AG08395 (cell line): Measurements from ENCODE around the gene MED13L.
"Not testable (repeated sequence)": the region's sequence is repeated elsewhere in the genome, so short reads cannot be mapped to it uniquely, and the experiment has no call there.

ENCODE experiments used
- DNase-seq: peaks from one replicate; pipeline ENCODE4 v3.0.0; 2012; ENCODE audit warnings: mixed read lengths, low spot score

MED13L gene

DNA sequence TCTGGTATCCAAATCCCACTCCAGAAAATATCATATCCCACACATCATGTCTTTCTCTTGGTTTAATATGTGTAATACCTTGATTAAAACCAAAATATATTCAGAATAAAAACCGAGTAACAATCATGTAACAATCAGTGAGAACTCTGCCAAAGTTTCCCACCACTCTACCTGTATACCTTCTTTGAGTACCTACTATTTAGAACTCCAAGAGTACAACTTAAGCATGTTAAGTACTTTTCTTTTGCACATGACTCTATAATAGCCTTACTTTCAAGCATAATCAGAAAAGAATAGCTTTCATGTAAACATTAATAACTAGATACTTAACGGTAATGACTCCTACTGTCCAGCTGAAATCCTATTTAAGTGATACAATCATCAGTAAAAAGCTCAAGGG lies 223.2 kb downstream of the MED13L start:
- no peak for DNase-seq

DNA sequence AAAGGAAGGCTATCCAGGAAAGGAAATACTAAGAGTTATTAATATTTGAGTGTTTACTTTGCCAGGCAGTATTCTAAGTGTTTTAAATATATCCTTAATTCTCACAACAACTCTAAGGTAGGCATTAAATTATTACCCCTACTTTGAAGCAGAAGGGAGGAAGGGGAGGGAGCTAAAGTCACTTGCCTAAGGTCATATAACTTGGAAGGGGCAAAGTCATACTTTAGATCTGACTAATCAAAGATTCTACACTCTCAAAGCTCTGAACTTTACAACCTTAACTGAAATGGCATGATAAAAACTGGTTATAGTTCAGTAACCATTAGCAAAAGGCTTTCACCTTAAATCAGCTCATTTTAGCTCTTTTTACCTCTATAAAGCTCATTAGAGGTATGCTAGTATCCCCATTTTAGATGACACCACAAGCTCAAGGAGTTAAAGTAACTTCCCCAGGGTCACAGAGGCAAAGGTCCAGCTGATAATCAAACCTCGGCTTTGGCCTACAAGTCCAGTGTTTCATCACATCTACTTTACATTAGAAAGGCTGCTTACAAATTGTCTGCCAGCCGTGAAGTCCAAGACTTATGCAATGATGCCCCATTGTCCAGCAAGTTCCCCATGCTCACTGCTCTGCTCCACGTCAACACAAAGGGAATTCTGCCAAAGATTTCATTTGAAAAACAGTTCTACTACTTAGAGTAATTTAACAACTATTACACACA lies 223.9 kb downstream of the MED13L start:
- peak; percentile 68 for DNase-seq

DNA sequence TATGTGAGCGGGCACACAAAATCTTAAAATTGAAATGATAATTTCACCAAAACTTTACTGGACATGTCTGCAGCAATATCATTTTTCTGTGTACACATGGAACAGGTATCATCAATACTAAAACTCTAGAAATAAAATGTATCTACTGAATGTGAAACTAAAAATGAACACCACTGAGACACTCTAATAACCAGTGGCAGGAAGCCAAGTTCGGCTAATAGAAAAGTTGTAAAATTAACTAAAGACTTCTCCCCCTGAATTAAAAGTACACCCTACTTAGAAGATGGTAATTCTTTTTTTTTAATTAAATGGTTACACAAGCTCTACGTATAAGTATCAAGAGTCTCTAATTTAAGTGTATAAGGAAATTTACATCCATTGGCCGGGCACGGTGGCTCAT lies 227.2 kb downstream of the MED13L start:
- no peak for DNase-seq

DNA sequence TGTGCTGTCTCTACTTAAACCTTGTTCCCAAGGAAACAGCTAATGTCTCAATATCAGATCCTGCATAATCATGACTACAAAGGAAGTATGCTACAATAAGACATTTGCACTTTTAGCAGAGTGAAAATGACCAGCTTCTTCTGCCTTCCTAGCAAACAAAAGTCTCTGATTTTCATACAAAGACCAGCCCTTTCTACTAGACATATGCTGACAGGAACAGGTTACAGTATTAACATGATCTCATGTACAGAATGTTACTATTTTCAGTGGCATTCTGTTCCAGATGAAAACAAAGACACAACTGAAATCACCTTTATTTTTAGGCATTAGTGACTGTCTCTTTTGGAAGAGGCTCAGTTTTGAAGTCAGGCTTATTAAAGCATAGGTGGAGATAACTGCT lies 228.6 kb downstream of the MED13L start:
- DNase-seq = no peak

DNA sequence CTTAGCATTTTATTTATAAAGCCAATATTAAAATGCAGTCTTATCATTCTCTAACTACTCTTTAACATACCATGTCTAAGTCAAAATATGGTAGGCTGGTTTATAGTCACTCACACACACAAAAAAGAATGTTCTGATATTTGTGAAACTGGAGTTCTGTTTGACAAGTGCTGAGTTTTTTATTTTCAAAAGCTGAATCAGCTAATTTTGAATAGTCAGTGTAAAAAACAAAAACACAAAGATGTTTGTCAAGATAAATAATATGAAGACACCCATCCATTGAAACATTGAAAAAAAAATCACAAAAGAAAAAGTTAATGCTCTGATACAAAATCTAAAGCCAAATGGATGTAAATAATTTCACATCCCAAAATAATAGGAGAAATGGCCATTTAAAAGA lies 231.5 kb downstream of the MED13L start:
- DNase-seq = no peak

DNA sequence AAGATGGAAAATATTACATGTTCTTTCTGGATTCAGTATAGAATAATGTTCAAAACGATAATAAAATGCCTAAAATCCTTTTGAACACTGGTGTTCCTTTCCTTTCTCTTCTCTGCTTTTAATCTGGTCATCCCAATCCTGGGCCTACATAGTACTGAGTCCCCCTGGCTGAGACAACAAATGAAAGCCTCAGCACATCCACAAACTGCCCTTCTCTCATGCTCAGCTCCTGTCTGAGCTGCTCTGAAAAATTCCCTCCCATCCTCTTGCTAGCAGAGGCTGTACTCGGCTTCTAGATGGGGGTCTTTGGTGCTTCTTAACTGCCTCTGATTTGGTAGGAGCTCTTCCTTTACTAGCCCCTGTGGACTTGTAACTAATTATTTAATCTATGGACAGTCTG lies 232.3 kb downstream of the MED13L start:
- no peak for DNase-seq

DNA sequence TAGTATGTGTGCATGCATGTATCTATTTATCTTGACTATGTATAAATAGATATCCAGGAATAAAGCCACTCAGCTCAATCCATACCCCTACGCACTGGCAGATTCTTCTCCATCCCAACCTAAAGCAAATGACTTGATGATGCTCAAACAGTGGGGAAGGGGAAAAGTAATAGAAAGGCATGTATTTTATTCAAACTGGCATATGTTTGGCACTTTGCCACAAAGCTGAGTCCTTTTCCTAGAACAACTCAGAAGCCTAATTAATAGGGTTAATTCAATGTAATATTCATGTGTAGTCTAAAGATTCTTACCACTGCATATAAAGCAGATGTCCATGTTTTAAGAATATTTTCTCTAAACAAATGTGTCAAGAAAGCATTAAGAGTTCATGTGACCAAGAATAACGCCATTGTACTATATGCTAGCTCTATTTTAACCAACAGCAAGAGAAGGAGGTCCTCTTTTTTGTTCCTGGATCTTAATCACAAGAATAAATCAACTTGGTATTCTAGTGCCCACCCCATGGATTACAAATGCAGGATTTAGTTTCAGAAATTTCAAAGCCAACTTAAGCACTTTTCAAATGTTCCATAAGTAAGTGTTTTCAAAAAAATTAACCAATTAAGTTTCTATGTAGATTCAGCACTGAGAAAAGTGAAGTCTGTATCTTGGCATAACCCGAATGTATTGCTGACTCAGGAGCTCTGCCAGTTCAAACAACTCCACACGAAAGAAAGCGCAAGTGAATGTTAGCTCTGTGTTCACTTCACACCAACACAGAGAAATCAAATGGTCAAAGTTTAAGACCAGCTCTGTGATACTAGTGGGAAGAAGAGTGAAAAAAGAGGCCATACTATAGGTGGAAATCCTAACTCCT lies 233.6 kb downstream of the MED13L start:
- DNase-seq = no peak

DNA sequence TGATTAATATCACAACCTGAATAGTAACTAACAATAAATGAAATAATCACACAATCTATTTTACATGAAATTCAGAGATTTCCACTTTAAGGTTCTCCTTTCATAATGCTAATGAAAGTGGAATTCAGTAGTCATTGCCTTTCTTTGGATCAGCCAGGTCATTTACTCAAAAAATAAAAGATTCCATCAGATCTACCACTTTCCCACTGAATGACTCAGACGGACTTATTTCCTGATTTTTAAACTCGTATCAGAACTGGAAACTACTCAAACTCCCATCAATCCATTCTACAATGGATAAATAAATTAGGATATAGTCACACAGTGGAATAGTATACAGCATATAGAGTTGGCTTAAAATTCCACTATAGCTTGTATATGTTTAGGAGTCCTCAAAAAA lies 237.1 kb downstream of the MED13L start:
- no peak for DNase-seq

DNA sequence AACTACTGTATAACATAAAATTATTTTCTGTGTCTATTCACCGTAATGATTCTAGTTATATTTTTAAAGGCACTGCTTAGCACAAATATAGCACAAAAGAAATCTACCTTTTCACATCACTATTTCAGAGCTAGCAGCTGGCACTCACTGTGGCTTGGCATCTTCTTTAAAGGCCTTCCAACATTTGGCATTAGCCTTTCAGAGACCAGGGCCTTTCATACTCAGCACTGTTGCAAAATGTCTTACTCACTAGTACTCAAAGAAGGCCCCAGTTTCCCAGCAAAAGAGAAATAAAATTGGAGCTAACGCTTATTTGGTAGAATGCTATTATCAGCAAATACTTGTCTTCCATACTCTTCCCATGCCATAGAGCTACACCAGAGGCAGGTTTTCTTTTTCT lies 238.4 kb downstream of the MED13L start:
- no peak for DNase-seq

DNA sequence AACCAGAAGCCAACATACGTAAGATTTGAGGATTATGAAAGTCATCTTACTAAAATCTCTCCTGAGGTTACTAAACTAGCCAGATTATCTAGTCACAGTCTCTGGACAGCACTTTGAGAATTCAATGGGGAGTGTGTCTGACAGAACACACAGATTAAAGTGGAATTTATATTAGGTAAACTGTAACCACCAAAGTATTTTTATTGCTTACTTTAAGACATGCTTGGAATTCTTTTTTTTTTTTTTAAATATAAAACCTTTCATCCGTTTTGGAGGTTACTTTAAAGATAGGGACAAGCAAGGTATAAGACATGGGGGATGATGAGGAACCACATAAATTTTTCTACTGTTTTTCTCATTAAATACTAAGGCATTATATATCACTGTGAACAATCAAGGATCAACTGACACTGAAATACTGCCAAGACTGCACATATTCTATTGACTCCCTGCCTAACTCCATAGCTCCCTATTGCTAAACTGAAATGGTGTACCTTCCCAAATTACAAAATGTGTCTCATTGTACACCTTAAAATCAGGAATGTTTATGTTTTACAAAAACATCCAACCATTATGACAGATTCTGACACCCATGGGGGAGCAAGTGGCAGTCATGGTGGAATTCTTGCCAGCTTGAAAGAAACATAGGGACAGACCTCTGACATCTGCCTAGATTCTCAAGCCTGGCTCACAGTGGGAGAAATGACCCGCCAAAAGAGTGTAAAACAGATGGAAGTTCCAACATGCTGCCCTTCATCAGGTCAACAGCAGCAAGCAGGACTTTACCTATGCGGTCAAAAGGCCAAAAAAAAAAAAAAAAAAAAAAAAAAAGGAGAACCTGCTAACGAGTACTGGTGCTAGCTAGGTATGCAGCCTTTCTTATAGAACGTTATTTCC lies 239.3 kb downstream of the MED13L start:
- DNase-seq = peak; percentile 55

DNA sequence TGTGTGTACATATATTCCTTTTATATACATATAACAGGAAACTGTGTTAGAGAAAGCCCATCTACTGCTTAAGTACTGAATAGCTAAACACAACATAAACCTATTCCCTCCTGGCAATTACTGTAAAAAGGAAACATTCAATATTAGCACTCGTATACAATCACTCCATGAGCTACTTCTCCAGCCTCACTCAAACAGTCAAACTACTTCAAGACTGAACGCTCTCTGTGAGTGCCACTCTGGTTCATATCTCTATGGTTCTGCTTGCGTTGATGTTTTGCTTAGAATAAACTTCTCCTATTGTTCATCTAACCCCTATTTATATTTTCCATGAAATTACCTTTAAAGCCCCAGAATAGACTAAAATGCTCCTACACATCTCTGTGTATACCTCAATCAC lies 243.7 kb downstream of the MED13L start:
- DNase-seq = no peak

DNA sequence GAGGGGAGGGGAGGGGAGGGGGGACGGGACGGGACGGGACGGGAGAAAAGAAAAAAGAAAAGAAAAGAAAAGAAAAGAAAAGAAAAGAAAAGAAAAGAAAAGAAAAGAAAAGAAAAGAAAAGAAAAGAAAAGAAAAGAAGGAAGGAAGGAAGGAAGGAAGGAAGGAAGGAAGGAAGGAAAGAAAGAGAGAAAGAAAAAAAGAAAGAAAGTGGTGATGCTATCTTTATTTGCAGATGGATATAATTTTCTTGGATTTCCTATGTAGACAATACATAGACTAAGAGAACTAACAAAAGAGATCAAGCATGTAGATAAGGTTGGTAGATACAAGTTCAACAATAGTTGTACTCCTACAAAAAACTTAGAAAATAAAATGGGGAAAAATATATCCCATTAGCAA lies 245.9 kb downstream of the MED13L start:
- not testable (repeated sequence) for DNase-seq

DNA sequence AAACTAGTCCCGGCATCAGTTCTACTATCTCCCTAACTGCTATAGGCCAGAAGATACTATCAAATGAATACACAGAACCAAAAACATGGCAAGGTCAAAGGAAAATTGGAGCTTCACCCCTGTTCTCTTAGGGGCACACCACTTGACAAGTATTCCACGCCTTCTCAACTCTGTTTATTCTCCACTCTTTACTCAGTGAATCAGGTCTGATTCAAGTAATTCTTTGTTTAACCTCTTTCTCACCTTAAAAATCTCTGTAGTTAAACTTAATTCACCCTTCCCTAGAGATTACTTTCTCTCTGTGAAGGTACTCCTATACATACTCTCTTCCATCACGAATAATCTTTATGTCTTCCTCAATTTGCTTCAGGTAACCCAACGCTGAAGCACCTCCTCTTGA lies 248.9 kb downstream of the MED13L start:
- no peak for DNase-seq

DNA sequence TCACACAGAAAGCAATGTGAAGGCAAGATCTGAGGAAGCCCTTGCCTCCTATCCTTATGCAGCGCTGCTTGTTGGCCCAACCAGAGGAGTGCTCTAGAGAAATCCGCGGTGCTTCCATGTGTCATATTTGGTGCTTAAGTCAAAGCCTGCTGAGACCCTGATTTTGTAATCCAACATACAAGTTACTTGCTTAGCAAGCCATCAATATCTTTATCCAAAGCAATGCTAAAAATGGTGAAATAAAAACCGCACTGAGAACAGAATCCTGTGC lies 250.0 kb downstream of the MED13L start:
- DNase-seq = no peak

DNA sequence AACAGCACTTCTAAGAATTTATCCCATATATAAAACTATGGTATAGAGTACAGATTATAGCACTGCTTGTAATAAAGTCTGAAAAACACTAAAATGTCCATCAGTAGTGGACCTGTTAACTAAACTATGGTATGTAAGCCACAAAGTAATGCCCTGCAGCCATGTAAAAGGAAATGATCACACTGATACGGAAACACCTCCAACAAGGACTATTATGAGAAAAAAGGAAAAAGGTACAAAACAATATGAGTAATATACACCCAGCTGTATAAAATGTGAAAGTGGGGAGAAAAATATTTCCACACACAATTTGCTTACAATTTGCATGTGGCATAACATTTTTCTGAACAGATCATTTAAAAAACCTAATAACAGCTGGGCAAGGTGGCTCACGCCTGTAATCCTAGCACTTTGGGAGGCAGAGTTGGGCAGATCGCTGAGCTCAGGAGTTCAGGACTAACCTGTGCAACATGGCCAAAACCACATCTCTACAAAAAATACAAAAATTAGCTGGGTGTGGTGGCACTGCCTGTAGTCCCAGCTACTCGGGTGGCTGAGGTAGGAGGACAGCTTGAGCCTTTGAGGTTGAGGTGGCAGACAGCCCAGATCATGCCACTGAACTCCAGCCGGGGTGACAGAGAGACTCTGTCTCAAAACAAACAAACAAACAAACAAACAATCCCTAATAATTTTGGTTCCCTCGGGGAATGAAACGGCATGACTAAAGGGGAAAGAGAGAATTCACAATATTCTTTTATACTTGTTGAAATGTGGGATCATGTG lies 250.5 kb downstream of the MED13L start:
- no peak for DNase-seq

DNA sequence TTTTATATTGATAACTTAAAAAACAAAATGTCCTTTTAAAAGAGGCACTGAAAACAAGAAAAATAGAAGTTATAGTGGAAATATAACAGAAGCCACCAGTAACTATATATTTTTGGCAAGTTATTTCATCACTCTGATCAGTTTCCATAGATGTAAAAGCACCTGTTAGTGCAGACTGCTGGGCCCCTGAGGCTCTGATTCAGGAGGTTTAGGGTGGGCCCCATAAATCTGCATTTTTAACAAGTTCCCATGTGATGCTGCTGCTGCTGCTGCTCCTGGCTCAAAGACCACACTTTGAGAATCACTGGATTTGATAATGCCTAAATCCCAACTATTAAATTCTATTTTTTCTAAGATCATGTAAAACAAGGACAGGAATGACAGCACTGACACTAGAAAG lies 251.1 kb downstream of the MED13L start:
- no peak for DNase-seq

DNA sequence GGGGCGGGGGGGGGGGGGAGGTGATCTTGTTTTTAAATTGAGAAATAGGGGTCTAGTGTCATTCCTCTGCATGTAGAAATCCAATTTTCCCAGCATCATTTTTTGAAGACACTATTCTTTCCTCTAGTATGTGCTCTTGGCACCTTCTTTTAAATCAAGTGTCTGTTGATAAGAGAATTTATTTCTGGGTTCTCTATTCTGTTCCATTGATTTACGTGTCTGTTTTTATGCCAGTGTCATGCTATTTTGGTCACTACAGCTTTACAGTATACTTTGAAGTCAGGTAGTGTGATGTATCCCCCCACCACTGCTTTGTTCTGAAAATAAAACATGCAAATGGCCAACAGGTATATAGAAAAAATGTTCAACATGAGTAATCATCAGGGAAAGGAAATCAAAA lies 252.7 kb downstream of the MED13L start:
- no peak for DNase-seq

DNA sequence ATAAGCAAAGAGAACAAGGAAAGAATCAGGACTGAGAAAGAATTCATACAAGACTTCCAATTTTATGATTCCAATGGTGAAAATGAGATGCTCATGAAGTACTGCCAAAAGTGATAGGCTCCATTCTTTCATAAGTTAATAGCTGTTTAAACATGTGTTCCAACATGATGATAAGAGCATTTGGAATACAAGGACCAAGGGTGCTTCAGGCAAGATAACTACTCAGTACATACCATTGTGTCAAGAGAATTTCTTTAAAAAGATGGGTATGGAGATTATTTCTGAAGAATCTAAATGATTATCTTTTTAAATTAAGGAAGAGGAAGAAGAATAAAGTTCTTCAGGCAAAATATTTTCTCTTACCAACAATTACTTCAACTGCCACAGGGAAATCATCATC lies 258.1 kb downstream of the MED13L start:
- DNase-seq = no peak

DNA sequence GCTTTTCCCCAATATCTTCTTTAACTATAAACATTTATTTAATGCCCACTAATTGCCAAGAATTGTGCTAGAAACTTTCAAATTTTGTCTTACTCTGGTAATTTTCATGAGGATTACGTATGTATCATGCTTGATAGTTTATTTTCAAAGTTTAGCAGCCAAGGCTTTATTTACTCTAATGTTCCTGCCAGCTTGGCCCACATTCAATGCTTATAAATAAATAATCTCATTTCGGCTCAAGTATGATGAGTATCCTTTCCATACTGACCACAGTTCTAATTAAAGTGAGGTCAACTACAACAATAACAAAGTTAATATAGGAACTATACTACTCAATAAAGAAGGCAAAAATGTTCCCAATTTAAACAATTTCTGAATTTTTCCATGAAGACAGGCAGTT lies 259.2 kb downstream of the MED13L start:
- no peak for DNase-seq

DNA sequence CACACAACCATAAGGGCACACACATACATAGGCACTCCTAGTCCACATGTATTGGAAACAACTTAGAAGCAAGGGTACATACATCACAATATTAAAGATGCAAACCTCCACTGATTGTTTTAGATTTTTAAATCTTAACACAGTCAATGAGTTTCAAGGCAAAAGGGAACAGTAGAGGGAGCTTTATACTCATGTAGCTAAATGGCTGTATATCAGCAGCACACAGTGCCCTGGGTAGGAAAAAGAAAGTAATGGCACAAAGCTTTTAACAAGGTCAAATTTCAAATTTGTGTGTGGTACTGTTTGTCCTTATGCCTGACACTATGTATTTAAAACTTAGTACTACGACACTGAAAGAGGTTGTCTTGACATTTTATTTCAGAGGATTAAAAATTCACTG lies 262.0 kb downstream of the MED13L start:
- peak; percentile 58 for DNase-seq

DNA sequence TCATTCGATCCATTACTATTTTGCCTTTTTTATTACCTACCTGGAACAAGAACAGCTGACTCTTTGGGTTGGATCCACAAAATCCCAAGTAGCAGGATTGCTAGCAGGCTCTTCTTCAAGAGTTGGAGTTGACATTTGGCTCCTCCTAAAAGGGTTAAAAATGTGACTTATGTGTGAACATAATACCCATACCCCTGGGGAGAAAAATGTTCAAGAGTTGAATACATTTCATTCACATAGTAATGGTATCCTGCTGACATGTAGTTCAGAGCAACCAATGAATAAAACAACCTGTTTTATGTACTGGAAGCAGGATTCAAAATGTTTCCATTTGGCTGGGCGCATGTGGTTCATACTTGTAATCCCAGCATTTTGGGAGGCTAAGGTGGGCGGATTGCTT lies 264.7 kb downstream of the MED13L start:
- no peak for DNase-seq

DNA sequence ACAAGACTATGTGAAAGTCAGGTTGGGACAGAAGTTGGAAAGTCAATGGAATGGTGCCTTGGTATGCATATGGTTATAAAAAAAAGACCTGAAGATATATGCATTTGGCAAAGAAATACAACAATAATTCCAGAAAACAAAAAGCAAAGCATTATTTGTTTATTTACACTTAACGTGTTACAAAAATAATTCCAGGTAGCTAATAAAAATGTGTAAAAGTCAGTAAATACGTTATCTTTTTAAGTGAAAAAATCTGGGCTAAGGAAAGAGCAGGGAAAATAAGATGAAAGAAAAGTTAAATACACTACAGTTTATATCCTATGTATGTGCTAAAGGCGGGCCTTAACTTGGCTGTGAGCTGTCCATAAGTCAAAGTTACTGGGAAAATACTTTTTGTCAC lies 266.3 kb downstream of the MED13L start:
- no peak for DNase-seq
